HT-29 (cell line): Measurements from ENCODE around the gene TMEM200C. TPM values are rescaled to one million over a fixed set of nuclear protein-coding genes. Genes with fewer than 3 reads are reported as not detected.

Source experiments
- DNase-seq: peaks from one replicate; pipeline ENCODE4 v3.0.0-alpha.2; 2015; ENCODE audit warnings: low spot score
- total RNA-seq: library from RNA; depleted of rRNA; stranded (reverse); fragments of >200 nt; shearing (Covaris generic); gene quantifications from 2 replicates; pipeline ENCODE4 v1.2.3, GENCODE V29; 2014; rRNA removed

Gene TMEM200C
- not detected in 2 replicates for total RNA-seq

DNA sequence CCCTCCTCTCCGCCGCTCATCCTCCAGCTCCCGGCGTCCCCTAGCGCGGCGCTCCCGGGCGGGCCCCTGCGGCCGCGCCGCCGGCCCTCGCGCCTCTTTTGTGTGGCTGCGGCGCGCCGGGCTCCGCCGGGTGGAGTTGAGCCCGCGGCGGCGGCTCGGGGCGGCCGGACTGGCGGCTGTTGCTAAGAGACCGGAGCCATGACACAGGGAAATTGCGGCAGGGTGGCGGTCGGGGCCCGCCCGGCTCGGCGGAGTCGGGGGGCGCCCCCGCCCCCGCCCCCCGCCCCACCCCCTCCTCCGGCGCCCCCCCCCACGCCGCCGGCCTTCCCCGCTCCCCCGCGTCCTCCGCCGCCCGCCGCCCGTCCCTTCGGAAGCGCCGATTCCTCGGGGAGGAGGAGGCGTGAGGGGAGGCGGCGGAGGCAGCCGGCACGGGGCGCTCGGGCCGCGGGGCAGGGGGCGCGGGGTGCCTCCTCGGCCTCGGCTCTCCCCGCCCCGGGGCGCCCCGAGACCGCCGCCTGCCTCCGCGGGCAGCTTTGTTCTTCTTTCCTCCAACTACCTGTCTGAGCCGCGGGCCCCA lies at the start of gene TMEM200C:
Gene TMEM200C, minus strand, starts transcription at position 224 of the 577 bp plus-strand sequence. CDS start 3,459 bp downstream, outside the sequence.
- no peak for DNase-seq

DNA sequence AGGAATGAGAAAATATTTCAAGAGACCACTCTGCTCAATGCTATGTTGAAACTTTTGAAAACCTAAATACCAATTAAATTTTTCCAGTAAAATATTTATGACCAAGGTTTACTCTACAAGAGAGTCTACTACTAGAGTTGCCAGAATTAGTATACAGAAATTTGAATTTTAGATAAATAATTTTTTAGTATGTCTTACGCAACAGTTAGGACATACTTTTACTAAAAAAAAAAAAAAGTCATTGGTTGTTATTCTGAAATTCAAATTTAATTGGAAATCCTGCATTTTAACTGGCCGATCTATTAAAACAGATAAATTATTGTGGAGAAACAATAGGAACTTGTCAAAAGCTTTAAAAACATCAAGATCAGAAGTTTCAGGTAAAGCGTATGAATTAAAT lies 49.1 kb upstream of the TMEM200C start:
- no peak for DNase-seq

DNA sequence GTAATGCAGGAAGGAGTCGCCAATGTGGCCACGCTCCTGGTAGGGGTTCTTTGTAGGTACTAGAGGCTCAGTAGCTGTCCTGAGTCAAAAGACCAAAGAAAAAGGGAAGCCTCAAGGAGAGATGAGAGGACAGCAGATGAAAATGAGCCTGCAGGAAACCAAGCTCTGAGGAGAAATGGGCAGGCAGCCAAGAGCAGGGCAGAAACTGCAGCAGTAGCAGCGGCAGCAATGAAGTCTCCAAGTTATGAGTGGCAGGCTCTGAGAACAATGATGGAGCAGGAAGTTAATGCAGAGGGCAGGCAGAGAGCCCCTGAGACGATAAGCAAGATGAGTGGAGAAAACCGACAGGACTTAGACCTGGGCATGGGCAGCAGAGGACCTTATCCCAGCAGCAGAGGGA lies 48.2 kb upstream of the TMEM200C start:
- DNase-seq = no peak

DNA sequence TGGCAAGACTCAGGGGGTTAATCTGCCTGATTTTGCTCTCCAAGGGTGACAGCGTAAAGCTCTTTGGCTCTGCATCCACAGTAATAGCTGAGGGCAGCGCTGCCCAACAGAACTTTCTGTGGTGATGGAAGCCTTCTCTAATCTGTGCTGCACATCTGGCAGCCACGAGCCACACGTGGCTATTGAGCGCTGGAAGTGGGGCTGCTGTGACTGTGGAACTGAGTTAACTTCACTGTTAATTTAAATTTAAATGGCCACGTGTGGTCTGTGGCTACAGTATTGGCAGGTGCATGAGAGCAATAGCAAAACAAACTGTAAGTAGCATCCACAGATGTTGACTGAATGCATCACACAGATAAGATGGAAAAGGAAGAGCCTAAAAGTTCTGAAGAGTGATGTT lies 47.3 kb upstream of the TMEM200C start:
- DNase-seq = no peak

DNA sequence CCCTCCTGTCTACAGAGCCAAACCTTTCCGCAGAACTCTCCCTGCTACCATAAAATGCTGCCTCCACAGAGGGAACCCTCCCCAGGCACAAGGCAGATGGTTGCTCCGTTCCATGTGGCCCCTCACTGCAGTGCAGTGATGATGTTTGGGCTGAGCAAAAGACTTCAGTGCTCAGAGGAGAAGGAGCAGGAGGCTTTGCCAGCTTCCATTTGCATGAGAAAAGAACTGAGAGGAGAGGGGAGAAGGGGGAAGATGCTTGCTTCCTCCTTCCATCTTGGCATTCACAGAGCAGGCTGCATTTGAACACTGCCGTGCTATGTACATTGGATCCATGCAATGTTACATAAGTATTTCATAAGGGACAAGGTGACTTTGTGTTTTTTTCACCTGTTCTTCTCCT lies 46.6 kb upstream of the TMEM200C start:
- DNase-seq = no peak

DNA sequence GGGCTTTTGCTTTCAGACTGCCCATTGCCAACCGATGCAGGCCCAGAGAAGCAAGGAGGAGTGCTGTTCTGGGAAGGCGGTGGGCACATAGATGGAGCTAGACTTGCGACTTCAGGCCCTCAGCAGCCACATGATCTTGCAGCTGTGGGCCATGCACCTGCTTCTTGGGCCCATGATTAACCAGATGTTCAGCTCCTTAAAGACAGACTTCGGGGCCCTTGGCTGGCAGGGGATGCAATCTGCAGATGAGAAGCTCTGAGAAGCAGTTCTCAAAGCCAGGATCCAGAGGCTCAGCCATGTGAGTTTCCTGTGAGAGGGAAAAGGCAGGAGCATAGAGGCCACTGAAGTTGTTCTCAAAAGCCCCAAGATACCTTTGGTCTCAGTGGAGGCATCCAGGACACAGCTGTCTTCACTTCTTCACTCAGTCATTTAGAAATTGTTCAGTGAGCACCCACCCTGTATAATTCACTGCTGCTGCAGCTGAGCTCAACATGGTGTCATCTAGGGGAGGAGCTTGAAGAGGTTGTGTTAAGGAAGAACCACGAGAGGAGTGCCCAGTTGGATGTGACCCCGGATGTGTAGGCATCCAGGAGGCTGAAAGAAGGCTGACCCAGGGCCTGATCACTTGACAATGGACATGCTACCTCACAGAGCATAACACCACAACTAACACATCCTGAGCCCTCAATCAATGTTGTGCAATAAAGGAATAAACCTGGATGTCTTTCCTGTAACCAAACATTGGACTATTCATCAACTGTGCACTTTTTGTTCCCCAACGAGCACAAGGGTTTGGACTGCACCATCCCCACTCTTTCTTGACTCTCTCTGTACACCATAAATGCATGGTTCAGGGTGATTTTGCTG lies 44.7 kb upstream of the TMEM200C start:
- no peak for DNase-seq

DNA sequence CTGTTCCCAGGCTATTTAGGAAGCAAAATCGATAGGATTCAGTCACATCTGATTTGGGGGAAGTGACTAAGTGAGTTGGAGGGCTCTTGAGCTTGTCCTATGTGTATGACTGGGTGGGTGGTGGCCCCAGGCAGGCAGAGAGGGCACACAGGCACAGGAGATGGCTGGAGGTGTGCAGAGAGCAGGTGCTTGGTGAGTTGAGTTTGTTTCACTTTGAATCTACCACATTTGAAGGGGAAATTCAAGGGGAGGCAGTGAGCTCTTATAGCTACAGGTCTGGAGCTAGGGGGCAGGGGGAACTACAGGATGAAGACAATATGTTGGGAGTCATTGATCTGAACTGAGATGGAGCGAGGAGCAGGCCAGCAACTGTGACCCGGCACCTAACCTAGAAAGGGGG lies 42.5 kb upstream of the TMEM200C start:
- no peak for DNase-seq

DNA sequence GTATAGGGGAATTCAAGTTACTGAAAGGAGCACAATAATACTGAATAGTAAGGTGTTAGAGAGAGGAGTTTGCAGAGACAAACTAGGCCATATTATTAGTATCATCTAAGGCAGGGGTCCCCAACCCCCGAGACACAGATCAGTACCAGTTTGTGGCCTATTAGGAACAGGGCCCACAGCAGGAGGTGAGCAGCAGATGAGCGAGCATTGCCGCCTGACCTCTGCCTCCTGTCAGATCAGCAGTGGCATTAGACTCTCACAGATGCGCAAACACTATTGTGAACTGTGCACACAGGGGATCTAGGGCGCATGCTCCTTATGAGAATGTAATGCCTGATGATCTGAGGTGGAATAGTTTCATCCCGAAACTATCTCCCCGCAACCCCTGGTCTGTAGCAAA lies 41.8 kb upstream of the TMEM200C start:
- DNase-seq = no peak

DNA sequence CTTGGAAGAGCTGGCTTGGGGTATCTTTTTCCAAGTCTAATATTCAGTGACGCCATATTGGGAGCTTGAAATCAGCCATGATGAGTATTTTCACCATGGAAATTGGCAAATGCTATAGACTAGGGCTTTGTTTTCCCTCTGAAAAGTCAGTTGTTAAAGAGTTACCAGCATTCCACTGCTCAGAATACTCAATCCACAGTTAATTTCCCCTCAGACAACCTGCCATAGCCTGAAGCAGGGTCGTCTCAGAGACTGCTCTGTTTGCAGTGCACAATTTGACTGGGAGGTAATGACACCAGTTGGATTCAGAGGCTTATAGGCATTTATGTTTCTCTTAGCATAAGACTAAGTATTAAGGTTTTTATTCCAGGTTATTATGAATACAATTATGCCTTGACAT lies 35.5 kb upstream of the TMEM200C start:
- DNase-seq = no peak

DNA sequence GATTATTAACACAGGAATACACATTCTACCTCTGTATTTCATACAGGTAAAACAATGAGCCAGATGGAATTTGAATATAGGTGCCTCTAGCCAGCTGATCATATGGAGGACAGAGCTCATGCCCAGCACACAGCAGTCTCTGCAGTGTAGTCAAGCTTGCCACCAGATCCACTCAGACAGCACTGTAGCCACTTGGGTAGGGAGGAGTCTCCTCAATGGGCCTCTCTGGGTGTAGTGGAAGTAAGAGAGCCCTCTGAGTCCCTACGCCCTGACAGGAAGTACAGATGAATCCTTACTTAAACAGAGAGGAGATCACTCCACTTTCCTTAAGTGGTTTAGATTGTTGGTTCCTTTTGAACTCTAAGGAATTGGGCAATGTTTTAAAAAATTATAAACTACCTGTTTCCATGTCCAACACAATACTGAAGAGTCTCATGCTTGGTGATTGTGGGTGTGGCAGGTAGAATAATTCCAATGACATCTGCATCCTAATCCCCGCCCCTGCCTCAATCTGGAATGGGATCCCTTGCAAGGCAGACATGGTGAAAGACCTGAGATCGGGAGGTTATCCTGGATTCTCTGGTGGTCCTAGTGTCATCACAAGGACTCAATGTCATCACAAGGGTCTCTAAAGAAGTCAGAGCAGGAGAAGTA lies 23.0 kb upstream of the TMEM200C start:
- no peak for DNase-seq

DNA sequence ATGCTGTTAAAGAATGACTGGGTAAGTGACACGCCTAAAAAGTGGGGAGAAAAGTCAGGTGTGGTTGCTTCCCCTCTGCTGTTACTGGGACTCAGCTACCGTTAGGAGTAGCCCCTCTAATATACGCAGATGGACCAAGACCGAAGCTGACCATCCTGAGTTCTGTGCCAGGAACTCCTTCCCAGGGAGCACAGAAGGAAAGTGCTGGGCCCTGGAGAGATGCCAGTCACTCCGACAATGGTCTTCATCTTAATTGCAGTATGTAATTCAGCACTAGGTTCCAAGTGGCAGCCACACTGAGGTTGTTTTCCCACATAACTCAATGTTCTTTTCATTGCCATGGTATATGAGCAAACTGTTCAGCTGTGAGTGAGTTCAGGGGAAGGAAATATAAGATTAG lies 19.6 kb upstream of the TMEM200C start:
- no peak for DNase-seq

DNA sequence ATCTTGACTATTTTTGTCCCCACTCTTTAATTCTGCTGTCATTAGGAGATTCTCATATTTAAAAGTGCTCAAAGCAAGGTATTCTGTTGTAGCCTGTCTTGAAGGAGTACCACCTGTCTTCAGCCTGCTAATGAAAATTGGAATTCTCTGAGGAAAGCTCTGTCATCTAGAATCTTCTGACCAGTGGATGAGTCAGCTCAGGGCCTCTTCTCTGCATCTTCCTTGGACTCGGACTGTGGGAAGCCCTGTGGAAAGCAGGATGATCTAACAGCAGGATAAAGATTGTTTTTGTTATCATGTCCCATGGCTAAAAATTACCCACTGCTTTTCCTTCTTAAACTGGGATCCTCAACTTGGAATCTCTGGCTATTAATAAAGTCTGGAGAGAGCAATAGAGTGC lies 18.7 kb upstream of the TMEM200C start:
- DNase-seq = no peak

DNA sequence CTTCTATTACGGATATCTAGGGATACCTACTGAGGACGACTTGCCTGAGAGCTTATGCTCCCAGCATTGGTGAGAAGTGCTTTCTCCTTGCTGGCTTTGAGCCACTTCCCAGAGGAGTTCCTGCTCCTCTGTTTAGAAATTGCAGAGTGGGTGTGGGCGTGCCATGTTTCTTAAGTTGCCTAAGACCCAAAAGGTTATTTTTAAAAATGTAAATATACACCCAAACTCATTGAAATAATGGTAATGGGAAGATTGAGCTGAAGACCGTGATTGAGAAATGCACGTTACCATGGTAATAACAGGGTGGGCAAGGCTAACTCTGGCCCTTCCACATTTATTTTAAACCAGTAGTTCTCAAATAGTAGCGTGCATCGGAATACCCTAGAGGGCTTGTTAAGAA lies 17.2 kb upstream of the TMEM200C start:
- DNase-seq = no peak

DNA sequence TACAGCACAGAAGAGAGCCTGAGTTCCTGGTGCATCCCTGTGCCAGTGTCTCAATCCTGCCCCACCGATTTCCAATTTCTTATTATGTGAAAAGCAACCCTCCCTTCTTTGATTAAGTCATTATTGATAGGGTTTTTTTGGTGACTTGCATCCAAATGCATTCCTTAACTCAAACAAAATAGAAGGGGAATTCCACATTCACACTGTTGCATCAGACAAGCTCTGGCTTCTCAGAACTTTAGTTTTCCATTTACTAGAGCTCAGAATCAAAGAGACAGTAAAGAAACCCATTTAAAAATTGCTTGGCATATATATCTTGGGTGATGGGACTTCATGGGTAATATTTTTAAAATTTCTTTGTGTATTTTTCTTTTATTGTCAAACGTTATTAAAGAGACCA lies 13.8 kb upstream of the TMEM200C start:
- no peak for DNase-seq

DNA sequence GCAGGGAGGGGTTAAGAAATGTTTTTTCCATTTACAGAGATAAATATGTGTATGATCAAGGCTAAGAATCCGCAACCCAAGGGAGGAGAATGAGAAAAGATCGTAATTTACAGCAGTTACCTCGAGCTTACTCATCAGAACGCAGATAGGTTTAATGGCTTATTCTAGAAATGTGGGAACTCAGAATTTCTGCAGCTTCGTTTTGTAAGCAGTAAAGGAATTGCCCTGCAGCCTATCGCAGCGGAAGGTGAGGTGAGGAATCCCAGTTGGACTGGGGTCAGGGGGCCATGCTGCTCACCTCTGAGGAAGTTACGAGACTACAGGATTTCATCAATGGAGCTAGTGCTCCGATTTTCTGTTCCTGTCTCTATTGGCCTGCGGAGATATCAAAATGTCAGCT lies 8.1 kb upstream of the TMEM200C start:
- DNase-seq = no peak

DNA sequence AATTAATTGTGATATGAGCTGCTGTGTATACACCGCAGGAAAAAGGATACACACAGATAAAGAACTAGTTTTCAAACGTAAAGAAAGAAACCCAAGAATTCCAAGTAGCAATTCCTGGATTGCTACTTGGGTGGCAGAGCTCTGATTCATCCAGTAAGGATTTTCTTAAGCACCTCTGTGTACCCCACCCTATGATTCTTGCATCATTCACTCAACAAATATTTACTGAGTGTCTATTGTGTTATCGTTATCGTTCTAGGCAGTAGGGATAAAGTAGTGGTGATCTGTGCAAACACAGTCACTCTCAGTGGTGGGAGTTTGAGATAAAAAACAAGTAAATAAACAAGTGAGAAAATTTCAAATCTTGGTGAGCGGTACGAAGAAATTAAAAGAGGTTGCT lies 4.9 kb upstream of the TMEM200C start:
- peak; percentile 2 for DNase-seq

DNA sequence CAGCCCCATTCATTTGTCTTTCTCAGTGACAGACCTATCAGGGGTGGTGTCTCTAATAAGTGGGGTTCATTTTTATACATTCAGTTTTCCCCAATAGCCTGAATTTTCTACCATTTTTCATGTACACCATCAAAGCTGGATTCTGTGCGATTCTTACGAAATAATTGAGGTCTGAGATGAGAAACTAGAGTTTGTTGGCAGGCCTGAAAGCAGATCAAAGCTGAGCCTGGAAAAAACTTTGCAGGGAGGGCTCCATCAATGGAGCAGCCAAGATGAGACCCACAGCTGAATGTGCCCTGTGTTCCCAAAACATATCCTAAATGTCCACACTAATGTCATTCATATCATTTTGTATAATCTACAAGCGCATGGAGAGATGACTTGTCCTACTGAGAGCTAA lies 4.5 kb upstream of the TMEM200C start:
- DNase-seq = no peak

DNA sequence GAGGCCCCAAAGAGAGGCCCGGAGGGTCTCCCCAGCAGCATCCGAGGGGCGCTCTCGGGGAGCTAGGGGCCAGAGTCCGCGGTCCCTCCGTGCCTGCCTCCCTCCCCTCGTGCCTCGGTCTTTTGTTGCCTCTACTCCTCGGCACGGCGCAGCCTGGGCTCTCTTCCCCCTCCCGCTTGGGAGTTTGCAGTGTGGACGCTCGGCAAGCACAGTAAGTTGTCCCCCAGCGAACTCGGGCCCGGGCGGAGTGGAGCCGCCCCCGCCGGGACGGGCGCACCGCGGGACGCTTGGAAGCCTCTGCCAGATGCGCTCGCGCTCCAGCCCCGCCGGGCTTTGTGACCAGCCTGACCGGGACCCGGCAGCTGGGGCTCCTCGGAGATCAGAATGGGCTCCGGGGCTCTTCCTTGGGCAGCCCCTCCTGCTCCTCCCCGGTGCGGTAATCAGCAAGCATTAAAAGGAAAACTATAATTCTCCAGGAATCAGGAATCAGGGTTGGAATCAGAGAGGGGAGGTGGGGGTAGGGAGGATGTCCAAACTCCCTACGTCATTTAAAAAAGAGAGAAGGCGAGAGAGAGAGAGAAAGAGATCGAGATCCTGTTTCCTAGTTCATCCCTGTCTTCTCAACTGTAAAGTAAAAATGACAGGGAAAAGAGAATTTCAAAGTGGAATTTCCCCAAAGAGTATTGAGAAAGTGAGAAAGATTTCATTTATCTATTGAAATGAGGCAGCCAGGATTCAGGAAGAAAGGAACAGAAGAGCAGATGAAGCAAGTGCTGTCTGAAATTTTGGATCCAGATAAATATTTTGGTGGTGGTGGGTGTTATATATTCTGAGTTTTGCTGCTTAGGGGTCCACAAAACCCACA lies 786 bp upstream of the TMEM200C start:
- no peak for DNase-seq

DNA sequence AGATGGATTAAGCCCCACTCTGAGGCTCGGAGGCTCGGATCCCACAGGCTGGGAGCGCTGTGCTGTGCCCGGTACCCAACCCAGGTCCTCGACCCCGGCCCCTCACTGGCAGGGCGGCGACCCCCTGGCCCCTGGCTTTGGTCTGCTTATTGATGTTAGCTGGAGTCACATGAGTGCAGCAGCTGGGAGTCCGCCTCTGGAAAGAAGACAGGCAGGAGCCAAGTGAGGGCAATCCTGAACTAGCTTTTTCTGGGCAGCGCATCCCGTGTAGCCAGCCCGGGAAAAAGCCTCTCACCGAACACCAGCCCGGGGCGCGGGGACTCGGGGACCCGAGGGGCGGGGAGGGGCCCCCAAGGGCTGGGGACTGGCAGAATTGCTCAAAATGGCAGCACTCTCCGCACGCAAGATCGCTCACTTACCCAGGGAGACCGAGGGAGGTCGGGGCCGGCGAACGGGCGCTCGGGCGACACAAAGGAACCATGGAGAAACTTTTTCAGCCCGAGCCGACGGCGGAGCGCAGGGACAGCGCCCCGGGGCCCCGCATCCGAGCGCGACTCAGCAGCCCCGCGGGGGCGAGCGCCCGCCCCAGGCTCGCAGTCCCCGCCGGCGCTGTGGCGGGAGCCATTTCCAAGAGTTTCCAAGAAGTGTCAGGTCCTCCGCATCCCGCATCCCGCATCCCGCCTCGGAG lies 567 bp downstream of the TMEM200C start:
- no peak for DNase-seq

DNA sequence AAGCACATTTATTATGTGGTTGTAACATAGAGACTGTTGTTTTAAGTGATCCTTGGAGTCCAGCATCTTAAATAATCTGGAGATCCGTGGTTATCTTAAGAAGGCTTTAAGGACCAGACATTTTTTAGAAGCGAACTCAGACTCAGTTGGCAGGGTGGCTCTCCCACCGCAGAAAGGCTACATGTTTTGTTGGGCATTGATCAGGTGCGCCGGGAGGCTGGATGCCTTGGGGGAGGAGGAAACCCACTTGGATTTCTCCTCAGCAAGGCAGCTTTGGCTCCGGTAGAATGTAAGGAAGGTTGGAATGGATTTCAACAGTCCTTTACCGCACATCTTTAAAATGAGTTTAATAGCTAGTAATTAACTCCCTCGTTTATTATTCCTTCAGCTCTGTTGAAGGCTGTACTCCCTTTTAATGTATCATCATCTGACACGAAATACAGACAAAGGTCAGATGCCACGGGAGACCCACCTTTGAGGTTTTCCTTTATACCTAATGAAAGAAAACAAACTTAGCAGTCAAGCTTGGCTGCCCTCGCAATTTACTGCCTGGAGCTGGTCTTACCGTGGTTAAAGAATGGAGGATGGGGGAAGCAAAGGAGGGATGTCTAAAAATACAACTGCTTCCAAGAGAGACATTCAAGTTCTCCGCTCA lies 1.2 kb downstream of the TMEM200C start:
- no peak for DNase-seq
